Keratinocyte (primary cell): ENCODE measurements around the gene SEC11A. TPM values are rescaled to one million over a fixed set of nuclear protein-coding genes. Genes with fewer than 3 reads are reported as not detected.

Experiments
- DNase-seq: peaks from one replicate; pipeline ENCODE4 v3.0.0-alpha.2; 2011; ENCODE audit warnings: low read depth, missing footprints, low spot score
- FAIRE-seq: peaks from 2 replicates; lab custom pipeline; 2011; peaks lifted over from hg19 to GRCh38; lab: Jason Lieb, UNC
- H2AFZ ChIP-seq: 2 replicates; pipeline ENCODE4 v1.6.0; 2012; ENCODE audit warnings: low read length, control low read depth, inconsistent platforms; ENCODE audit not compliant: control insufficient read depth
- H3K27ac ChIP-seq: 2 replicates; pipeline ENCODE4 v1.5.1; 2011; ENCODE audit warnings: low read length; ENCODE audit not compliant: control insufficient read depth, insufficient read depth
- H3K27me3 ChIP-seq: 3 replicates; pipeline ENCODE4 v1.6.0; 2011; ENCODE audit warnings: low read length; ENCODE audit not compliant: control insufficient read depth, insufficient read depth; ENCODE audit errors: extremely low read depth
- H3K36me3 ChIP-seq, 2 experiments: 2 replicates in 1 of 2; 3 replicates in 1 of 2; pipeline ENCODE4 v1.5.1; 2011; ENCODE audit warnings: low read length in 2 of 2, mild to moderate bottlenecking in 1 of 2; ENCODE audit not compliant: control insufficient read depth in 2 of 2, insufficient read depth in 2 of 2; ENCODE audit errors: extremely low read depth in 1 of 2
- H3K4me1 ChIP-seq: 3 replicates; pipeline ENCODE4 v1.5.1; 2011; ENCODE audit warnings: low read length; ENCODE audit not compliant: control insufficient read depth, insufficient read depth; ENCODE audit errors: extremely low read depth
- H3K4me2 ChIP-seq: 3 replicates; pipeline ENCODE4 v1.6.0; 2011; ENCODE audit warnings: low read depth, low read length; ENCODE audit not compliant: control insufficient read depth, insufficient read depth; ENCODE audit errors: extremely low read depth
- H3K4me3 ChIP-seq, 3 experiments: fragments of 200-600 bp in 1 of 3; sonication (generic) in 1 of 3; 2 replicates in 2 of 3; 3 replicates in 1 of 3; pipeline ENCODE4 v1.5.1; 2011 to 2016; ENCODE audit warnings: low read length in 3 of 3, mild to moderate bottlenecking in 3 of 3, control low read depth in 2 of 3, inconsistent platforms in 1 of 3, low read depth in 1 of 3, mixed read lengths in 1 of 3, mixed run types in 1 of 3, moderate library complexity in 1 of 3; ENCODE audit not compliant: control insufficient read depth in 2 of 3, insufficient read depth in 2 of 3; ENCODE audit errors: extremely low read depth in 1 of 3
- H3K79me2 ChIP-seq: 2 replicates; pipeline ENCODE4 v1.6.0; 2012; ENCODE audit warnings: low read length; ENCODE audit not compliant: control insufficient read depth, insufficient read depth
- H3K9ac ChIP-seq: 3 replicates; pipeline ENCODE4 v1.6.0; 2011; ENCODE audit warnings: low read length; ENCODE audit not compliant: control insufficient read depth, insufficient read depth; ENCODE audit errors: extremely low read depth
- H3K9me1 ChIP-seq: 3 replicates; pipeline ENCODE4 v1.6.0; 2011; ENCODE audit warnings: low read length; ENCODE audit not compliant: control insufficient read depth, insufficient read depth; ENCODE audit errors: extremely low read depth
- H3K9me3 ChIP-seq: 2 replicates; pipeline ENCODE4 v1.5.1; 2012; ENCODE audit warnings: low read depth, low read length; ENCODE audit not compliant: control insufficient read depth
- H4K20me1 ChIP-seq: 3 replicates; pipeline ENCODE4 v1.6.0; 2011; ENCODE audit warnings: low read length; ENCODE audit not compliant: control insufficient read depth, insufficient read depth; ENCODE audit errors: extremely low read depth
- EZH2 ChIP-seq: IDR thresholded peaks from one replicate; pipeline ENCODE4 v1.6.1; 2012; ENCODE audit warnings: inconsistent platforms, mild to moderate bottlenecking, low read length, moderate library complexity
- dilution Hi-C: fragments of 300-500 bp; cut with MboI; formaldehyde crosslinking; loops from one replicate; pipeline ENCODE4 v1.7.0; 2020; ENCODE audit warnings: low sequenced_read_pairs; ENCODE audit not compliant: extremely low pct_ligation_motif_present
- polyA plus RNA-seq, 5 experiments: library from polyadenylated mRNA; depleted of rRNA in 3 of 5; stranded (reverse) in 3 of 5; stranded (forward) in 1 of 5; unstranded in 1 of 5; fragments of >200 nt; gene quantifications; 1 replicate in 1 of 5; 2 replicates in 3 of 5; 3 replicates in 1 of 5; pipeline versions ENCODE4 v1.2.1 to v1.2.3, GENCODE V29; 2011 to 2012; ENCODE audit warnings: missing spikeins in 2 of 5, low read depth in 1 of 5, low replicate concordance in 1 of 5
- TF ChIP-seq, protein P1 (sequence below), 3 experiments: IDR thresholded peaks in 1 of 3; conservative IDR thresholded peaks in 1 of 3; optimal IDR thresholded peaks in 1 of 3; 2 replicates in 2 of 3; 3 replicates in 1 of 3; pipeline versions ENCODE3 to v1.5.1; 2011; ENCODE audit warnings: low read length in 3 of 3, mild to moderate bottlenecking in 3 of 3, moderate library complexity in 2 of 3, control low read depth in 1 of 3, inconsistent platforms in 1 of 3; ENCODE audit not compliant: insufficient read depth in 2 of 3; ENCODE audit errors: extremely low read depth in 1 of 3

The SEC11A gene
- polyA plus RNA-seq, 1 donor (not counting 4 experiments of a cell fraction or from before 2014, with no cell fraction given) = 195 TPM

DNA sequence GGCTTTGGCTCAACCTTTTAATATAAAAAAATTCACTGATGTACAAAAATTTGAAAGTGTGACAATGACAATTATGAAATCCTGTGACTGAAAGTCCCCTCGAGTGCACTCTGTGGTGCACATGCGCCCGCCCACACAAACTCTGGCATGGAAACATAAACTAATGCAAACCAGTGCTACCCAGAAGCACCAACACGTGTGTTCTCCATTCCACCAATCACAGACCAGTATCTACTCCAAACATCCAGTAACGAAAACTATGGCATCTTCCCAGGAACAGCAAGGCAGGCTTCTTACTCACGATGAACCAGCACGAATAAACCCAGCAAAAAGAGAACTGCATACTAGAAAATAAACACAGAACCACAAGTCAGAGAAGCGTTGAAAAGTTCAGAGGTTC, 46.2 kb downstream of the SEC11A start:
- Histone ChIP-seq H3K79me2 (no peaks in the 10 kb centered on the region), H3K4me2 (no peak overlapping the region), H3K9me1 (no peaks in the 10 kb centered on the region), H4K20me1 (no peaks in the 10 kb centered on the region), H3K4me1 (no peaks in the 10 kb centered on the region), H3K36me3 (peaks cover 6 to 13% of the 10 kb centered on the region in 2 experiments), H3K27ac (no peak overlapping the region), H3K27me3 (no peaks in the 10 kb centered on the region), H3K9ac (no peak overlapping the region), H3K4me3 (no peak overlapping the region), H3K9me3 (no peaks in the 10 kb centered on the region), H2AFZ (no peak overlapping the region)
- no peak for FAIRE-seq
- dilution Hi-C loops = no loop called here
- no peak for TF ChIP-seq EZH2
- TF ChIP-seq, protein P1, sequence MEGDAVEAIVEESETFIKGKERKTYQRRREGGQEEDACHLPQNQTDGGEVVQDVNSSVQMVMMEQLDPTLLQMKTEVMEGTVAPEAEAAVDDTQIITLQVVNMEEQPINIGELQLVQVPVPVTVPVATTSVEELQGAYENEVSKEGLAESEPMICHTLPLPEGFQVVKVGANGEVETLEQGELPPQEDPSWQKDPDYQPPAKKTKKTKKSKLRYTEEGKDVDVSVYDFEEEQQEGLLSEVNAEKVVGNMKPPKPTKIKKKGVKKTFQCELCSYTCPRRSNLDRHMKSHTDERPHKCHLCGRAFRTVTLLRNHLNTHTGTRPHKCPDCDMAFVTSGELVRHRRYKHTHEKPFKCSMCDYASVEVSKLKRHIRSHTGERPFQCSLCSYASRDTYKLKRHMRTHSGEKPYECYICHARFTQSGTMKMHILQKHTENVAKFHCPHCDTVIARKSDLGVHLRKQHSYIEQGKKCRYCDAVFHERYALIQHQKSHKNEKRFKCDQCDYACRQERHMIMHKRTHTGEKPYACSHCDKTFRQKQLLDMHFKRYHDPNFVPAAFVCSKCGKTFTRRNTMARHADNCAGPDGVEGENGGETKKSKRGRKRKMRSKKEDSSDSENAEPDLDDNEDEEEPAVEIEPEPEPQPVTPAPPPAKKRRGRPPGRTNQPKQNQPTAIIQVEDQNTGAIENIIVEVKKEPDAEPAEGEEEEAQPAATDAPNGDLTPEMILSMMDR (optimal IDR thresholded peaks at IDR 0.05 in 1 of 3, IDR thresholded peaks at IDR 0.05 in 1 of 3, conservative IDR thresholded peaks at IDR 0.05 in 1 of 3; ENCODE audit: extremely low read depth in 1 of 3, insufficient read depth in 2 of 3, low read length in 3 of 3) = no peak
- no peak for DNase-seq

DNA sequence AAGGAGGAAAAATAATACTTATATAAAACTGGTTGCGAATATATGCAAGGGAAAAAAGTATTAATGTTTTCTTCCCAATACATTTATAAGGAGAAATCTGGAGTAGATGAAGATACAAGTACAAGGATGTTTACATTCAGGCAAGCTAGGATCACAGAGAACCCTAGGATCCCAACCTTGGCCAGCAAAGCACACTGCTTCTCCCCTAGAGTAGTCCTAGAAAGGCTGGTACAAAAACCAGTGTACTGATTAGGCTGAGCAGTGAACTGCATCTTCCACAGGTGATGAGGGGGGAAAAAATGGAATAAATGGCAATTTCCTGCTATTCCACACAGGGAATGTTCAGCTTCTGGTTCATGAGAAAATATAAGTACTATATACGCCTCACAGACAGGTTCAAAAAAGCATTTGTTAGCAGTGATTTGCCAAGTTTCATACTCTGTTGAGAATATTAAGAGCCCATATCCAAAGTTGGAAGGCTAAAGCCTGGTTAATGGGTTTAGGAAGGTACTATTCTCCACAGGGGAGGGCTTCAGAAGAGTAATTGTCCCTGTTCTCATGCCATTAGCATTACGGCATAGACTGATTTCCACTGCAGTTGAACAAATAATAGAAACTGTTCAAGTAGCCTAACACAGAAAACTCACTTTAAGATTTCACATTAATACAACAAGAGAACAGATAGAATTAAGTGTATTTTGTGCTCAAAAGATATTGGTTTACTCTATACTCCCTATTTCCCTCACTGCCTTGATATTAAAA, 47.5 kb downstream of the SEC11A start:
- Histone ChIP-seq H3K4me1 (no peaks in the 10 kb centered on the region), H3K4me3 (no peak overlapping the region), H3K9ac (no peak overlapping the region), H3K9me1 (no peaks in the 10 kb centered on the region), H3K4me2 (no peak overlapping the region), H3K9me3 (no peaks in the 10 kb centered on the region), H3K27me3 (no peaks in the 10 kb centered on the region), H3K36me3 (peaks cover 6 to 13% of the 10 kb centered on the region in 2 experiments), H3K27ac (no peak overlapping the region), H3K79me2 (no peaks in the 10 kb centered on the region), H4K20me1 (no peaks in the 10 kb centered on the region), H2AFZ (no peak overlapping the region)
- dilution Hi-C loops = no loop called here
- TF ChIP-seq, protein P1 (optimal IDR thresholded peaks at IDR 0.05 in 1 of 3, IDR thresholded peaks at IDR 0.05 in 1 of 3, conservative IDR thresholded peaks at IDR 0.05 in 1 of 3; ENCODE audit: extremely low read depth in 1 of 3, insufficient read depth in 2 of 3, low read length in 3 of 3) = no peak
- TF ChIP-seq EZH2 = no peak
- FAIRE-seq (no peak), DNase-seq (no peak)
